Activated CD4-positive, alpha-beta T cell treated with anti-CD3 and anti-CD28 coated beads for 4 hours (primary cell): Measurements from ENCODE around the gene SHISA6.

Experiments
- DNase-seq, 2 donors: peaks; one replicate each; pipeline ENCODE4 v3.0.0-alpha.2; 2020

The SHISA6 gene

DNA sequence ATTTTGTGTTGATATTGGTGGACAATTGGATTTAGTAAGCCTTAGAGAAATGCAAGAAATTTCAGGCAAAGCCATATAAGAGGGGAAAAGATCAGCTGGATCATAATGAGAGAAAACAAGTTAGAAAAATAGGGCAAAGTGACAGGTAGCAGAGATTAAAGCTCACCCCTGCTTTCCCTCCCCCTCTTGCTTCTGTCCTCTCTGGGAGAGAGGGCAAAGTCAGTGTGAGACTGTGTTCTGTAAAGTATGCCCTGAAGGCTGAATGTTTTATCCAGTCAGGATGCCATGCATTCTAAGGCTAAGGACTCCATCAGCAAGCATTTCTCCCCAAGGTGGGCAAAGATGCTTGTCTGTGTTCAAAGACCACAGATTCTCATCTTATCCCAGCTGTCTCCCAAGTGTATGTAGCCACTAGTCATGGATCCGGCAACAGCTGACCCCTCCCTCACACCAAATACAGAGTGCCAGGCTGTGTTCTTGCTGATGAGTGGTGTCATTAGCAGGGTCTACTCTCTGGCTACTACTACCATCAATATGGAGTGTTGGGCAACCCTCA lies 221.1 kb downstream of the SHISA6 start:
- no peak for DNase-seq

DNA sequence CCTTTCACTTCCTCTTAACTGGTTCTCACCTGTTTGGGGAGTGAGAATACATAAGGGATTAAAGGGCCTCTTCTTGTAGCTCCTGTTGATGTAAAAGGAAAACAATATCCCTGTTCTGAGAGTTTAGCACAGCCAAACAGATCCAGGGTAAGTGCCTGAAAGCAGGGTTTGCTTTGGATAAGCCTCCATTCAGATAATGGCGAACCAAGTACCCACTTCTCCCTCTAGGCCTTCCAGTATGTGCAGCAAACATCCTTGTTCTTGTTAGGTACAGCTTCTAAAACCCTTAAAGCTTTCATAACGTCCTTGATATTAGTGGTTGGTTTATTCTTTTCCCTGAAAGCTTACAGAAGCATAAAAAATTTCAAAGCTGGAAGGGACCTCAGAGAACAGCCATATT lies 226.6 kb downstream of the SHISA6 start:
- DNase-seq: no peak

DNA sequence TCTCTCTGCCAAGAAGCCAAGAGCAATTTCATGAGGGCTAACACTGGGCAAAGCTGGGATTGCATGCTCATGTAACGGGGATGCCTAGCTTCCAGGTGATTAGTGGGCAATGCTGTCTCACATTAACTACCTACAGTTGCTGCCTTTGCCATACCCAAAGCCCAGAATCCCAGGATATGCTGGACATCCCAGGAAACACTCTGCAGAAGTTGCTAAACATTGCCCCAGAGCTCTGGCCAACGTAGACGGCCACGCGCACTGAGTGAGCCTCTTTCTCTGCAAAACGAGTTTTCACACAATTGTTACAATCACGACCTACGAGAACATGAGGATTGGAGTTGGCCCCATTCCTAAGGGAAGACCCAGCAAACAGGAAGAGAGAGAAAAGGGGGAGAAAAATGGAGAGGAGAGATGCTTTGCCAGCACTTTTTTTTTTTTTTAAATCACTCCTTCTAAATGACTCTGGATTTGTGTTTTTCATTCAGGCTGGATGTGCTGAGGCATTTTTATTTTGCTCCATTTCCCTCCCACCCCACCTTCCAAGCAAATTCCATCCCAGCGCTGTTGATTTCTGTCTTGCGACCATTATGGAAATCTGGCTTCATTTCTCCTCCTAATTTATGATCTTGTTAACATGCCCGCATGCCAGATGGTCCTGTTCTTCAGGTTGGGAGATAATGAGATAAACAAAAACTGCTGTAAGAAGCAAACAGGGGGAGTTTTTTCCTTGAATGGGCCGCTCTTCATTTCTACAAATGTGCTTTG lies 244.5 kb downstream of the SHISA6 start:
- DNase-seq: no peak

DNA sequence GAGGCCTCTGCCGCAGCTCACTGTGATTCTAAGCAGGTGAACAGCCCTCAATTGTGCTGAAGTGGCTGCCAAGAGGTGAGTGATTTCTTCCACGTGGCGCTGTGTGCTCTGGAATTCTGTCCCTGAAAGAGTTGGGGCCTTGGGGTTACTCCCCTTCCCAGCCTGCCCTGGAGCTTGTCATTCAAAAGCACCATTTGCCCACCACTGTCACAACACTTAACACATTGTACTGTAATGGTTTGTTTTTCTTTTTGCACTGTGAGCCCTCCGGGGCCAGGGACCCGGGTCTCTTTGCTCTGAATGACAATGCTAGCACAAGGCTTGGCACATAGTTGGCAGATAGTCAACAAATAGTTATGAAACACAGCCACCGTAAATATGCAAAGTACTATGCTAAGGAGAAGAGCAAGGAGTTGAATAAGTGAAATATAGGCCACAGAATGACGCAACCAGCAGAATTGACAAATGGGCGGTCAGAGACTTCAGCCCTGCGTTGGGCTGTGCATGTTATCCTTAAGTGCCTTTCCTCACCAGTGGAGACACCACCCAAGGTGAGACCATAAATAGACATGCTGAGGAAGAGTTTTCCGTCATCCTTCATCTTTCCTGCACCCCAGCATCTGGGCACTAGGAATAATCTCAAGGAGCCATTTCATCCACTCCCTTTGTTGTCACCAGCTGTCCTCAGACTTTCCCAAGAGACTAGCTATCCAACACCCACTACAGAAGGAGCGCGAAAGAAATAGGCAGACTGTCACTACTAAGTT lies 245.3 kb downstream of the SHISA6 start:
- DNase-seq: no peak

DNA sequence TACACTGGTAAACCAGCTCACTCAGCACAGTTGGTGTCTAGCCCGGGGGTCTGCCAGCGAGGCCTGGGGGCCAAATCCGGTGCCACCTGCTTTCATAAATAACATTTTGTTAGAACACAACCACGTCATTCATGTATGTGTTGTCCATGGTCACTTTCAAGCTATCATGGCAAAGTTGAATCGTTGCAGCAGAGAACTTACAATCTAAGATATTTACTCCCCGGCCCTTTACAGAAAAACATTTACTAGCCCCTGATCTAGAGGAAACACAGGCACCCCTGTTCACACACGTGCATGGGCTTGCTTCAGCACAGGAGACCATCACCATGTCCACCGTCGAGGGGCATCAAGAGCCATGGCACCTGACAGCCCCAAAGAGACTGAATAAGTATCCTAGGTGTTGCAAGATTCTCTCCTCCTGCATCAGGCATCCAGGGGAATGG lies 245.9 kb downstream of the SHISA6 start:
- DNase-seq: no peak

DNA sequence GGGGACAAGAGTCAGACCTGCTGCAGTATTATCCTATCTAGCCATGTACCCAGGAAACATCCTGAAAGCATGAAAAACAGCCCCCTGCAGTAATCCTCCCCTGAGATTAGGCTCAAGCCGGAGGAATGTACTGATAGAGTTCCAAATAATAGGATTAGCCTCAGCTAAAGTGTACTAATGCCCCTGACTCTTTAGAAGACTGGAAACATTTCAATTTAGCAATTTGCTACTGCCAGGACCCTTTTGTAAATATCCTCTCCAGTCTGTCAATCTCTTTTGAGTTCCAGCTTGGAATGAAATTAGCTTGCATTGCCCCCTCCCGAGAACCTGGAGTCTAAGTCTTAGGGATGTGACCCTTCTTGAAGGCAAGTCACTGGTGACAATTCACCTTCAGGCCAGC lies 246.5 kb downstream of the SHISA6 start:
- DNase-seq: no peak

DNA sequence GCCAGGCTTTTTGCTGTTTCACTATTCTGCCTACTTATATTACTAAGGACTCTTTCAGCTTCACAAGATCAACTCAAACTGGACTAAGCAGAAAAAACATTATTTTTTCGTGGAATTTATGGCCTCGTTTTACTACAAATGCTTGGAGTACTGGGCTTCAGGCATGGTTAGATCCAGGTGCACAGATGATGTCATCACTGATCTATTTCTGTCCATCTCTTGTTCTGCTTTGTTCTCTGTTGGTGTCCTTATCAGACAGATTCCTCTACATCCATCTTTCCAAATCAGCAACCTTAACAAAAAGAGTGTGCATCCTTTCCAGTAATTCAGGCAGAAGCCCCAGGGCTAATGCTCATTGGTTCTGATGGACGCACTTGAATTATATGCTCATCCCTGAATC lies 247.4 kb downstream of the SHISA6 start:
- DNase-seq: no peak

DNA sequence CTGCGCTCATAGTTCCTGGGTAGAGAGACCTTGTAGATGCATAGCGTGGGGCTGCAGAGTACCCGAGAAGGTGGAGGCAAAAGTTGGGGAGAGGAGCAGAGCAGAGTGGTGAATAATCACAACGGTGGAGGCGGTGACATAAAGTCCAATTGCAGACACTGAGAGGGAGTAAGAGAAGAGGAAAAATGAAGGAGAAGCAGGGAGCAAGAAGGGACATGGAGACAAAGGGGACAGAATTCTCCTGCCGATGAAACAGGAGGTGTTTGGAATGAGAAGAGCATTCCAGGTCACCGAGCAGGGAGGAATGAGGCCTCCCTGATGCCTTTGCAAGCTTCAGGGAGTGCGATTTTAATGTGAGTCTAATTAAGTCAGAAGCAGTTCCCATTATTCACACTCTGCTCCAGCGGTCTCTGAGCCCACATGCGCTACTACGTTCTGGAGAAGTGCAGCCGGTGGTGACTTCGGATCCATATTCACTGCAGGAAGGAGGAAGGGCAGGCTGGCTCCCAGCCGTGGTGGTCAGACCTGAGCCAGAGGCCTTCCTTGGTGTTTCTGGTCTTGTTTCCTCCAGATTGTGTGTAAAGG lies 249.2 kb downstream of the SHISA6 start:
- no peak for DNase-seq

DNA sequence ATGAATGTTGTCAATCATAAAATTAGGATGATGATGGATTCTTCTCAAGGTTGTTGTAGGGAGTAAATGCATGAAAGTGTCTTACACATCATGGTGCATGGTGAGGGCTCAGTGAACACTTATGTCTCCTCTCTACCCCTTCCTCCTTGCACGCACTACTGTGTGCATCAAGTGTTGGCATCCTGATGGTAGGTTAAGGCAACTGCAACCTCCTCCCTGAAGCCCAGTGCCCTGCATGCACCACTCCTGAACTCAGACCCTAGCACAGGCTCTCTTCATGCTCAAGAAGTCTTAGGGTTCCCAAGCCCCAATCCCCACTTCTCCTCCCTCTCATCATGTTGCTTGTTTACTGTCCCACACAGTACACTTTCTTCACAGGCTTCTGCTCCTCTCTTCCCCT lies 251.5 kb downstream of the SHISA6 start:
- no peak for DNase-seq

DNA sequence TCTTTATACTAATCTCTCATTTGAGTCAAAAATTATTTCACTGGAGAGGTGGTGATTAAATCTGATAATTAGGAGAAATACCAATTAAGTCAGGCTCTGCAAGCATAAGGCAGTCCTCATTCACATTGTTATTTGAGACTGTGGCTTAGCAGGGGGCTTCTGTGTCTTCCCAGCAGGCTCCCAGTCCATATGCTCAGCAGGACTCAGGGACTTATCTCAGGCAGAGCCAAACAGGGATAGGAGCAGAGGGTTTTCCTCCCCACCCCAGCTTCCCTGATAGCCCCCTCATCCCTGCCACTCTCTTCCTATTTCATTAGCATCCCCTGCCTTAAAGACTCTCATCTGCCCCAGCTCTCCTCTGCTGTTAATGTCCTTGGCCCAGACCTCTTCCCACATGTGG lies 252.9 kb downstream of the SHISA6 start:
- DNase-seq: no peak

DNA sequence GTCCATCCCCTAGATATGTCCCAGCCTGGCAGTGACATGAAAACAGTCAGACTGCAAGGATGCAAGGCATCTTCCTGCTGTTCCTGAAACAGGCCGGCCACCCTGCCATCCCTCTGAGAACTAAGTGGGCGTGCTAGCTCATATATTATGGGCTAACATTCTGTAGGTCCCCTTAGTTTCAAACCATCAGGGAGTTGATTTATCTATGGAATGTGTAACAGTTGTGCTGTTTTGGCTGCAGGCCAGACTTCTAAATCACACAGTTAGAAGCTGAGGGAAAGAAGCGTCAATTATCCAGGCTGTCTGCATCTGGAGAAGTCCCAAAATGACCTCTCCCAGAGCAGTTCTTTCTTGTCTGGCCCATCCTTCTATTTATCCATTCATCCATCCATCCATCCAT lies 254.6 kb downstream of the SHISA6 start:
- DNase-seq: no peak

DNA sequence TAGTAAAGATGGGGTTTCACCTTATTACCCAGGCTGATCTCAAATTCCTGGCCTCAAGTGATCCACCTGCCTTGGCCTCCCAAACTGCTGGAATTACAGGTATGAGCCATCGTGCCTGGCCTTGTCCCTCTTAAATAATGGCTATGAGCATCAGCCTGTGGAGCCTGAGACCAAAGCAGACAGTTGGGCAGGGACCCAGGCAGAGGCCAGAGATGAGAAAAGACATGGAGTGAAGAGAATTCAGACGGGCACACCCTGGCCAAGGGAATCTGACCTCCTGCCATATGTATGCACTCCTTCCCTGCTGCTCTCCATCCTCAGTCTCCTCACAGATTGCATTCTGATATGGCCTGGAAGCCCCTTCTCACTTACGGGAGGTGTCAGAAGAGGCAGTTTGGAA lies 258.9 kb downstream of the SHISA6 start:
- no peak for DNase-seq

DNA sequence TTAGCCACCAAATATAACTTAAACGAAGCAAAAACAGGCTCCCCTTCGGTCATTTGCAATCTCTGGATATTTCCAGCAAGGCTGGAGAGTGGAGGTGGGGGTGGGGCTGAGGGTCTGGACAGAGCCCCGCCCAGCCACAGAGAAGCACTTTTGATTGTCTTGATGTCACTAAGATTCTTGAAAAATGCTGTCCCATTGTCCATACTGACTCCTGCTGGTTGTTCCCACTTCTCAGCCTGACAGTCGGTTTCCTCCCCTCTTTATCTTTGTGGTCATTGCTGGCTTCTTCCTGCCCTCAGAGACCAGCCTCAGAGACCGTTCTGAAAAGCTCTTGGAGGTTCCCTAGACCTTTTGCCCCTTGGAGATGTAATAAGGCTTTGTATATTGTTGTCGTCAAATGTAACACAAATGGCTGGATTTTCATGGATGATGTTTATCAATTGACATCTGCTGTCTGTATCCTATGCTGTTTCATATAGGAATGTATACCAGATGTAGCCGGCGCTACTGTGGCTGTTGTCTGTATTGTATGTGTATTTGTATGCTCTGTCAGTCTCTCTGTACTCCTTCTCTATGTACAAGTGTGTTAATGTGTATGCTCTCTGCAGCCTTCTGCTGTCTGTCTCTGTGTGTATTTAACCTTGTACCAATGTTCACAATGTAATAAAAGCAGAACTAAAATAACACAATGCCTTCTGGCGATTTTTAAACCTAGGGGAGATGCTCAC lies 262.5 kb downstream of the SHISA6 start:
- no peak for DNase-seq

DNA sequence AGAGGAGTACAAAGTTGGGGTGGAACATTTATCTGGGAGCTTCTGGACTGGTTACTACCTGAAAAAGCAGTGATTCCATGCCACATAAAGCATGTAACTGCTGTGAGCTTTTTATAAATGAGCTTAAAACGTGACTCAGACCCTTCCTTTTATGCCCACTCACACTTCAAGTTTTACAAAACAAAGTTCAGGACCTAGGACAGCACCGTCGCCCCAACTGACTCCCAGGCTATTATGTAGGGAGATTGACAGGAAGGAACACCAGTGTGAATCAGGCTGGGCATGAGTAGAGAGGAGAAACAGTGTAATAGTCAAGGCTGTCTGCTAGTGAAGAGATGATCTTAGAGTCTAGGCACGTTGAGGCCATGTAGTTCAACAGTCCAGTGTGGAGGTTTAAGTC lies 265.6 kb downstream of the SHISA6 start:
- DNase-seq: no peak

DNA sequence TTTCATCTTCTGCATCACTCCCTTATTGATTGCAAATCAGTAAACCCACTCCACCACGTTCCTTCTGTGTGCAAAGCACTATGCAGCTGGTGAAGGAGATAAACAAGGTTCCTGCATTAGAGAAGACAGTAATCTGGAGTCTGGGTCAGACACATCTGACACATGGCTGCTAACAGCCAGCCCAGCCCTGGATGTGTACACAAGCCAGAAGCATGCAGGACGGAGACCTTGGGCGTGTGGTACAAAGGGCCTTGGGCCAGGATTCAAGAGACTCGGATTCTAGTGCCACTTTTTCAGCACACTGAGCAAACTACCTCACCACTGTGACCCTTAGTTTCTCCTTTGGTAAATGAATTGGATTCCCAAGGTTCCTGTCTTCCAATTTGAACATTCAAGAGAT lies 270.7 kb downstream of the SHISA6 start:
- no peak for DNase-seq

DNA sequence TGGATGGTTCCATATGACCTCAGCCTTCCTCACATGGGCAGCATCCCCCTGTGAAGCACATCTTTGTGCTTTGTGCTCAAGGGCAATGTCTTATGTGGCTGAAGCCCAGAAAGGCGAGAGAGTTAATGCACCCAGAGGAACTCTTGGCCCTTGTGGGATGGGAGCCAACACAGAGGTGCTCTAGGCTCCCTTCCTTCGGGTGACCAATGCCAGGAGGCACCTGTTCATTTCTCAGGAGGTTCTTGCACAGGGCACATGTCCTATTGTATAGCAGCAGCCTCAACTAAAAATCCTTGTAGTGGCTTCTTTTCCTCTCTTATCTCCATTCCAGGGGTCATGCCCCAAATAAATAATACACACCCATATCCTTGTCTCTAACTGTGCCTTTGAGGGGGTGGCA lies 273.6 kb downstream of the SHISA6 start:
- DNase-seq: no peak

DNA sequence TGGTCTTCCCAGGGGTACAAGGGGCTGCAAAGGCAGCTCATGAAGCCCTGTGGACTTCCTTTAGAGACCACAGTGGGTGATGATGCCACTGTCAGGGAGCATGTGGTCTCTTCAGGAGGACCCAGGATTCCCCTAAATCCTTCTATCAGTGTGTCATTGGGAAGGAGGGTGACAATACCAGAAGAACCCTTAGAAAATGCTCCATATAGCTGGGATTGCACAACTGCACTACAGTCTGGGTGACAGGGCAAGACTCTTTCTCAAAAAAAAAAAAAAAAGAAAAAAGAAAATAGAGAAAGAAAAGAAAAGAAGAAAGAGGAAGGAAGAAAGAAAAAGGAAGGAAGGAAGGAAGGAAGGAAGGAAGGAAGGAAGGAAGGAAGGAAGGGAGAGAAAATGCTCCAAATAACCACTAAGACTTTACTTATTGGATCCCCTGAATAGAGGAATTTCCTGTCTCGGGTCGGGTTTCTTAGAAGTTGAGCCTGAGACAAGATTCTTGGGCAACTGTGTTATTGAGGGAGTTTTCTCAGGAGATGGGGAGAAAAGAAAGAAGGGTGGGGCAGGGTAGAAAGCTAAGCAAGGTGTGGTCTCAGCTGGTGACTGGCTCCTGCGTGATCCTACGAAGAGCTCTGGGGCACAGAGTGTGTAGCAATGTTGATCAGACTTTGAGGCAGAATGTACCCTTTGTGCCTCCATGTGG lies 274.1 kb downstream of the SHISA6 start:
- DNase-seq: no peak

DNA sequence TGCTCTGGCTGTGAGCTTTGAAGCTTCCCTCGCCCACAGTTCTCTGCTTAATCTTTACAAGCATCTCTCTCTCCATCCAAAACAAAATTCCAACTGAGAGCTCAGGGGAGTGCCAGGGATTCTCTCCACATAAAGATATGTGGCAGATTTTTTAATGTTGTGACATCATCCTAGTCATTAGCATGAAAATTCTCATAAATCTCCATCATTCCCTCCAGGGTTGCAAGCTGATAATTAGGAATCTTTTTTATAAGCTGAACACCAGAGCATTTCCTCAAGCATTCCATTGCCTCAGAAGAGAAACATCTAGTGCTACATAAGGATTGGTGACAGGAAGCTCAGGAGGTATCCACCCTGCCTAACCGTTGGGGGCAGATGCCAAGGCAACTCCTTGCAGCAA lies 274.9 kb downstream of the SHISA6 start:
- no peak for DNase-seq

DNA sequence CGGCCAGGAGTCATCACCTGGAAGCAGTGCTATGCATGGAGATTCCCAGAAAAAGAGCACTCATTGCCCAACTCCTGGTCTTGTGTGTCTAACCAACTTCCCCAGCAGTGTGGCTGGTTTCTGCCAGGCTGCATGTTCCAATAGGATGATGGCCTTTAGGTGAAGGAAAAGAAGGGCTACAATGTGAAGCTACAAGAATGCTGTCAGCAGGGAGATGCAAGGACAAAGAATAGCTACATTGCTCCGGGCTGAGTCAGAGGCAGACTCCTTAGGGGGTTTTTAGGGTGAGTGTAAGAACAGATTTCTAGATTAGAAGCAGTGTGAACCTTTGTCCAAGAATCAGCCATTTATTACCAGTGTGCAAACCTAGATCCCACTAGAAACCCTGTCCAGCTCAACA lies 294.2 kb downstream of the SHISA6 start:
- DNase-seq: no peak

DNA sequence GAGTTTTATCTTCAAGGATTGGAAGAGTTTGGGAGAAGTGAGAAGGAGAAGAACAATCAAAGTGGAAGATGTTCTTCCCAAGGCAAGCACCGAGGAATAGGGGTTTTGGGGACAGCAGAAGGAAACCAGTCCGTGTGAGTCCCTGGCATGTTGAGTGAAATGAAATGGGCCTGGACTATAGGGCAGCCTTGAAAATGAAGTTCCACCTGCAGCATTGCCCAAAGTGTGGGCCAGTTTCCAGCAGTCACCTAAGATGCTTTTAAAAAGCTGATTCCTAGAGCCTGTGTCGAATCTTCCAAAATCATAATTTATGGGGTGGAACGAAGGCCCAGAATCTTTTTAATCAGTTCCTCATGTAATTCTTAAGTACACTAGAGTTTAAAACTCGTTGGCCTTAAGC lies 297.4 kb downstream of the SHISA6 start:
- no peak for DNase-seq

DNA sequence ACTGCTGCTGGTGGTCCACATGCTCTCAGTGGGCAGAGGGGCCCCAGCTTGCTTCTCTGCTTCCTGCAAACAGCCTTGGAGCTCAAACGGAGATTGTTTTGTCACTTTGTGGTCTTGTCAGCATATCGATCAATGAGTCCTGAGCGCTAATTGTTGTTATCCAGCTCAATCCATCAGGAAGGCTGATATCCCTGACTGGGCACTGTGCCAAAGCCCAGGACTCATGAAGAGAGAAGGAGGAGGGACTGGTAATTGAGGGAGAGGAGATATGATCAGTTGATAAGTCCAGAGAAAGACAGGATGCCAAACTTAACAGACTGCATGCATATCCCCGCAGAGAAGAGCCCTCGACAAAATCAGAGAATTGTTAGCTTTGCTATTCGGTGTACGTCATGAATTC lies 298.6 kb downstream of the SHISA6 start:
- DNase-seq: no peak

DNA sequence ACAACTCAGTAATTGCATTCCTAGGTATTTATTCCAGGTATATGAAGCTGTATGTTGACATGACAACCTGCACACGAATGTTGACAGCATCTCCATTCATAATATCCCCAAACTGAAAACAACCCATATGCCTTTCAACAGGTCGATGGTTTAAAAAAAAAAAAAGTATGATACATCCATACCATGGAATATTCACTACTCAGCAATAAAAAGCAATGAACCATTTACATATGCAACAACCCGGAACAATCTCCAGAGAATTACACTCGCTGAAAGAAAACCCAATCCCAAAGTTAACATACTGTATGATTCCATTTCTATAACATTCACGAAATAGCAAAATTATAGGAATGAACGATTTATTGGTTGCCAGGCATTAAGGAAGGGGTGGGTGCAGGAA lies 304.0 kb downstream of the SHISA6 start:
- no peak for DNase-seq

DNA sequence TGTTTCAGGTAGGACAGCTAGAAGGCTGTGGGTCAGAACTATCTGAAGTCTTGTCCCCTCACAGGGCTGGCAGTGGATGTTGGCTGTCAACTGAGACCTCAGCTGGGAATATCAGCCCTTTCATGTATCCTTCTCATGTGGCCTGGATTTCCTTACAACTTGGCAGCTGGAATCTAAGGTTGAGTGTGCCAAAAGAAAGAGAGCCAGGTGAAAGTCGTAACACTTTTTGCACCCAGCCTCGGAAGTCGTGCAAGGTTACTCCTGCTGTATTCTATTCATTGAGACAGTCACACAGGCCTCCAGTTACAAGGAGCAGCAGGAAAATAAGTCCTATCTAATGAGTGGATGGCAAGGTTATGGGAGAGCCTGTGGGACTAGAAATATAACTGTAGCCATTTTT lies 304.7 kb downstream of the SHISA6 start:
- no peak for DNase-seq
